ENCODE data around the gene ABCF3. TPM values are rescaled to one million over a fixed set of nuclear protein-coding genes. Genes with fewer than 3 reads are reported as not detected.

Gene ABCF3
- total RNA-seq, 1 experiment from 2014 or later: 56.1 TPM

GRCh38 chr3:184230603-184231528 is 44.9 kb downstream of the ABCF3 start:
- Histone ChIP-seq H2BK20ac (ENCODE audit: low read depth, low read length, poor library complexity, severe bottlenecking) (no peak overlapping the region), H4K8ac (replicated peaks; ENCODE audit: insufficient read length, low read depth, low read length) (no peak overlapping the region), H2BK15ac (ENCODE audit: low read depth, low read length) (no peak overlapping the region), H3K79me1 (ENCODE audit: insufficient read depth, low read depth, low read length, poor library complexity, severe bottlenecking) (no peaks in the 10 kb centered on the region), H3K9ac (ENCODE audit: extremely low read depth, insufficient read length, low read length) (no peak overlapping the region), H3K4me2 (ENCODE audit: insufficient read depth, insufficient read length, low read length) (peak overlapping the region; percentile 65), H3K9me3 (ENCODE audit: control insufficient read depth, low read depth, low read length) (no peaks in the 10 kb centered on the region), H3T11ph (ENCODE audit: low read length) (no peak overlapping the region), H2BK5ac (ENCODE audit: insufficient read length, low read length) (no peak overlapping the region), H3K4me1 (ENCODE audit: insufficient read depth, low read length) (no peaks in the 10 kb centered on the region), H3K23ac (ENCODE audit: insufficient read length, low read depth, low read length) (no peak overlapping the region), H3K27ac (ENCODE audit: insufficient read length, low read depth, low read length) (no peak overlapping the region), H3K18ac (ENCODE audit: insufficient read length, low read depth, low read length) (no peak overlapping the region), H3K4ac (ENCODE audit: low read depth, low read length) (no peak overlapping the region), H3K14ac (ENCODE audit: insufficient read depth, low read length) (no peak overlapping the region), H4K20me1 (ENCODE audit: control insufficient read depth, insufficient read depth, insufficient read length) (no peaks in the 10 kb centered on the region), H3K23me2 (ENCODE audit: insufficient read length, low read depth, low read length, poor library complexity, severe bottlenecking) (peaks cover 15% of the 10 kb centered on the region), H2AFZ (ENCODE audit: low read length) (no peak overlapping the region), H3K79me2 (ENCODE audit: insufficient read depth, low read length) (no peaks in the 10 kb centered on the region), H2BK120ac (ENCODE audit: low read depth, low read length, poor library complexity, severe bottlenecking) (no peak overlapping the region), H3K56ac (ENCODE audit: insufficient read length, low read depth, low read length) (no peak overlapping the region), H4K91ac (ENCODE audit: insufficient read length, low read depth, low read length) (no peak overlapping the region), H4K5ac (ENCODE audit: insufficient read length, low read depth, low read length) (no peak overlapping the region), H2BK12ac (ENCODE audit: insufficient read length, low read depth, low read length) (no peak overlapping the region), H3K27me3 (ENCODE audit: insufficient read depth, low read length) (peaks cover 37% of the 10 kb centered on the region), H2AK5ac (ENCODE audit: insufficient read length, low read length) (no peak overlapping the region)
- Mint-ChIP-seq H3K36me3 (ENCODE audit: insufficient read depth in 1 of 3, low read depth in 3 of 3) (no peaks in the 10 kb centered on the region), H3K4me3 (peak overlapping the region; percentile 62 to 83), H3K27me3 (ENCODE audit: low read depth) (peaks cover 66% of the 10 kb centered on the region), H3K9me3 (no peaks in the 10 kb centered on the region), H3K27ac (no peak overlapping the region; a peak in 1 of 7 replicates), H3K4me1 (peaks cover 2 to 9% of the 10 kb centered on the region in 2 experiments)
- no CpG with 5 or more reads among the region's 79 CpGs for WGBS (ENCODE audit: extremely low coverage, insufficient read length, low lambda C conversion rate)
- TF ChIP-seq CTCF (conservative IDR thresholded peaks at IDR 0.05): no peak
- DNase-seq: peak; percentile 57
